Activated naive CD8-positive, alpha-beta T cell treated with anti-CD3 and anti-CD28 coated beads, Interleukin-2, amount 10 ng/mL, durations not matched to agents 7 days and 5 days (primary cell): ENCODE measurements around the gene PPP2R2C. TPM values are rescaled to one million over a fixed set of nuclear protein-coding genes. Genes with fewer than 3 reads are reported as not detected.

Experiments
- ATAC-seq: fragments of 150-1000 bp; cut with Tn5 transposase; one replicate; pipeline ENCODE4 v1.10.0; 2021; ENCODE audit warnings: low read depth, moderate library complexity
- POLR2A ChIA-PET: fragments of 350-600 bp; sonication (Branson Sonifier 250); formaldehyde crosslinking; loops from one replicate; lab custom pipeline; 2021; ENCODE audit warnings: antibody characterized with exemption; lab: Charles Lee
- DNase-seq: peaks from one replicate; pipeline ENCODE4 v3.0.0; 2021
- H3K27ac Mint-ChIP-seq: one replicate; pipeline ENCODE4 v1.8.0; 2022; ENCODE audit warnings: mild to moderate bottlenecking, mixed read lengths
- H3K27me3 Mint-ChIP-seq: one replicate; pipeline ENCODE4 v1.8.0; 2022; ENCODE audit warnings: mild to moderate bottlenecking, moderate library complexity, mixed read lengths
- H3K36me3 Mint-ChIP-seq: one replicate; pipeline ENCODE4 v1.8.0; 2021; ENCODE audit warnings: mild to moderate bottlenecking, mixed read lengths
- H3K4me1 Mint-ChIP-seq: one replicate; pipeline ENCODE4 v1.8.0; 2021; ENCODE audit warnings: mixed read lengths
- H3K4me3 Mint-ChIP-seq: one replicate; pipeline ENCODE4 v1.8.0; 2022; ENCODE audit warnings: mild to moderate bottlenecking, moderate library complexity, mixed read lengths
- H3K9me3 Mint-ChIP-seq: one replicate; pipeline ENCODE4 v1.8.0; 2021; ENCODE audit warnings: mixed read lengths
- total RNA-seq, 2 experiments: library from RNA; stranded (reverse); gene quantifications; one replicate each; pipeline ENCODE4 v1.2.3, GENCODE V29; 2021

PPP2R2C gene
- total RNA-seq, 2 experiments from 2014 or later, result not detected

DNA sequence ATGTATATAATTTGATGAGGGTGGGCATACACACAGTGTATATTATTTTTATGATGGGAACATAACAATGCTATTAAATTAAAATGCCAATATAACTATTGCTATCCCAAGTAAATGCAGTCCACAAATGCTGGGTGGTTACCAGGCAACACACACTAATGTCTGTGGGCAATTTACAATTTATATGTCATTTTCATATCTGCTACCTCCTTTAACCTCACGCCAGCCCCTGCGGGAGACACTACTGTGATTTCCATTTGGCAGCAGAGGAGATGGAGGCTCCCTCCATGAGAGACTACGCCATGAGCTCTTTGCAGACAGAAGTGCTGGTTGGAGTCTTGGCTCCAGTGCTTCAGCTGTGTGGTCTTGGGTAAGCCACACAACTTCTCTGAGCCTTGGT, 87.9 kb downstream of the PPP2R2C start:
- no peak for DNase-seq
- H3K9me3 Mint-ChIP-seq, result no peaks in the 10 kb centered on the region
- no peak overlapping the region for H3K27ac Mint-ChIP-seq
- H3K36me3 Mint-ChIP-seq, result no peaks in the 10 kb centered on the region
- POLR2A ChIA-PET, result no interaction called here
- no peaks in the 10 kb centered on the region for H3K4me1 Mint-ChIP-seq
- H3K27me3 Mint-ChIP-seq, result peaks cover 16% of the 10 kb centered on the region
- no peak for ATAC-seq
- no peak overlapping the region for H3K4me3 Mint-ChIP-seq

GRCh38 chr4:6383929-6384328, 88.5 kb downstream of the PPP2R2C start:
- POLR2A ChIA-PET, result no interaction called here
- H3K27ac Mint-ChIP-seq, result no peak overlapping the region
- no peak for ATAC-seq

GRCh38 chr4:6383009-6383404, 89.4 kb downstream of the PPP2R2C start:
- POLR2A ChIA-PET, result no interaction called here
- H3K27me3 Mint-ChIP-seq, result peaks cover 15% of the 10 kb centered on the region
- H3K9me3 Mint-ChIP-seq, result no peaks in the 10 kb centered on the region
- no peak overlapping the region for H3K4me3 Mint-ChIP-seq
- no peaks in the 10 kb centered on the region for H3K36me3 Mint-ChIP-seq
- ATAC-seq (no peak), DNase-seq (no peak)
- H3K27ac Mint-ChIP-seq, result no peak overlapping the region
- H3K4me1 Mint-ChIP-seq, result no peaks in the 10 kb centered on the region

More at GRCh38 chr4:6383929-6384328, 88.5 kb downstream of the PPP2R2C start:
- H3K4me3 Mint-ChIP-seq, result no peak overlapping the region
- H3K27me3 Mint-ChIP-seq, result peaks cover 15% of the 10 kb centered on the region
- no peak for DNase-seq
- H3K4me1 Mint-ChIP-seq, result no peaks in the 10 kb centered on the region
- H3K9me3 Mint-ChIP-seq, result no peaks in the 10 kb centered on the region
- no peaks in the 10 kb centered on the region for H3K36me3 Mint-ChIP-seq

- ATAC-seq (no peak), DNase-seq (no peak)
- H3K27me3 Mint-ChIP-seq, result peaks cover 18% of the 10 kb centered on the region
- no peaks in the 10 kb centered on the region for H3K36me3 Mint-ChIP-seq
- no peaks in the 10 kb centered on the region for H3K9me3 Mint-ChIP-seq
- no peaks in the 10 kb centered on the region for H3K4me1 Mint-ChIP-seq
- no peak overlapping the region for H3K4me3 Mint-ChIP-seq
- POLR2A ChIA-PET, result no interaction called here
- no peak overlapping the region for H3K27ac Mint-ChIP-seq
Observed at GRCh38 chr4:6381571-6382123, 90.8 kb downstream of the PPP2R2C start.

DNA sequence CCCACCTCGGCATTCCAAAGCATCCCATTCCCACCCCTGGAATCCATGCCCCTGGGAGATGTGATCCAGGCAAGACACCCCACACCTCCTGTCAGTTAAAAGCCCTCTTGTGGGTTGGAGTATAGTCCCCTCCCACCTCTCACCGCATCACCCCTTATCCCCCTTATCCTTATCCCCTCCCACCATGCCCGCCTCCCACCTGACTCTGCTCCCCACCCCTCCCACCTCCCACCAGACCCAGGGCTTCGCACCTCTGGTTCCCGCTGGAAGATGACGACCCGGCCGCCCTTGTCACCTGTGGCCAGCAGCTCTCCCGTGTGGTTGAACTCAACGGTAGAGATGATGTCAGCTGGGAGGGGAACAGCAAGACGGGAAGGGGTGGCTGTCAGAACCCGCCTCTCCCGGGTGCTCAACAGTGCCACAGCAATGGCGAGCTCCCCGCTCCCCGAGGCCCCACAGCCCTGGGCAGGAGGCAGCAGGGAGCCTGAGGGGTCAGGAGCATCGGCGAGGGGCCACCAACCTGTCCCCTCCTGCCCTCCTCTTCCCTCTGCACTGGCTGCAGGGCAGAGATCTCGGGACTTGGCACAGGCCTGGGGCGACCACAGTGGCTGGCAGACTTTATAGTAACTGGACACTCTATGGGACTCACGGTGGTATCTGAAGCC, 91.5 kb downstream of the PPP2R2C start:
- Mint-ChIP-seq H3K36me3 (no peaks in the 10 kb centered on the region), H3K27me3 (peaks cover 15% of the 10 kb centered on the region), H3K4me3 (no peak overlapping the region), H3K9me3 (no peaks in the 10 kb centered on the region), H3K4me1 (no peaks in the 10 kb centered on the region), H3K27ac (no peak overlapping the region)
- DNase-seq (no peak), ATAC-seq (no peak)
- POLR2A ChIA-PET, result no interaction called here

- Mint-ChIP-seq H3K9me3 (no peaks in the 10 kb centered on the region), H3K27ac (no peak overlapping the region), H3K36me3 (no peaks in the 10 kb centered on the region), H3K4me1 (no peaks in the 10 kb centered on the region), H3K27me3 (peaks cover 15% of the 10 kb centered on the region), H3K4me3 (no peak overlapping the region)
- ATAC-seq, result no peak
- DNase-seq, result no peak
- POLR2A ChIA-PET, result no interaction called here
Observed at GRCh38 chr4:6379767-6380745, 92.4 kb downstream of the PPP2R2C start.

GRCh38 chr4:6378493-6379445, 93.6 kb downstream of the PPP2R2C start:
- H3K4me1 Mint-ChIP-seq, result no peaks in the 10 kb centered on the region
- H3K9me3 Mint-ChIP-seq, result no peaks in the 10 kb centered on the region
- peaks cover 15% of the 10 kb centered on the region for H3K27me3 Mint-ChIP-seq
- H3K27ac Mint-ChIP-seq, result no peak overlapping the region
- DNase-seq (no peak), ATAC-seq (no peak)
- H3K36me3 Mint-ChIP-seq, result no peaks in the 10 kb centered on the region
- H3K4me3 Mint-ChIP-seq, result no peak overlapping the region
- POLR2A ChIA-PET, result no interaction called here

DNA sequence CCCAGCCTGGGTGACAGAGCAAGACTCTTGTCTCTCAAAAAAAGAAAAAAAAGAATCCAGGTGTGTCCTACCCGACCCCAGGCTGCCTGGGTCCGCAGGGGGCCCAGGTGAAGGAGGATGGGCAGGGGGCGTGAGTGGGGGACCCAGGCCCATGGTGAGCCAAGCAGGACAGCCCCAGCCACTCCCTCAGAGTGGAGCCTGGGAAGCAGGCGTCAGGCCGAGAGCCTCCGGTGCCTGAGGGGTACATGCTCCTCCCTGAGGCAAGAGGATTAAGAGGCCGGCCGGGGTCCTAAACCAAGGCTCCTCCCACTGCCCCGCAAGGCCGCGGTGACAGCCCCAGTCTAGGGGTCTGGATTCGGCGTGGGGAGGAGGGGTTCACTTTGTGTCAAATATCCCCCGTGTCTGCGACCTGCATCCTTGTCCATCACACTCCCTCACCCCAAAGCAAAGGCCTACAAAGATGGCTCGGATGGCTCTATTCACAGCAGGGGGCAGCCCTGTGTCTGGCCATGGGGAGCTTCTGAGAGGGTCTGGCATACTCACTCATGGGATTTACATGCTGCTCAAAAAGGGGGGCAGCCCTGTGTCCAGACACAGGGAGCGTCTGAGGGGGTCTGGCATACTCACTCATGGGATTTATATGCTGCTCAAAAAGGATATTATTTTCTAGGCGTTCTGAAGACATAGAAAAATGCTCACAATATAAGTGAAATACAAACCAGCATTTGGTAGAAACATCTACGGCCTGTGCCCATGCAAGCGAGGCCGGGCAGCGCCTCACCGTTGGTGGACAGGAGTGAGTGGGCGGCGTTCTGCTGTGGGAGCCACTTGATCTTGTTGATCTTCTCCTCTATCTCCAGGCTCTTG, 94.6 kb downstream of the PPP2R2C start:
- Mint-ChIP-seq H3K27me3 (peaks cover 15% of the 10 kb centered on the region), H3K27ac (no peak overlapping the region), H3K4me1 (no peaks in the 10 kb centered on the region), H3K9me3 (no peaks in the 10 kb centered on the region), H3K36me3 (no peaks in the 10 kb centered on the region), H3K4me3 (no peak overlapping the region)
- ATAC-seq (no peak), DNase-seq (no peak)
- POLR2A ChIA-PET, result no interaction called here

GRCh38 chr4:6375620-6376295, 96.7 kb downstream of the PPP2R2C start:
- ATAC-seq, result no peak
- POLR2A ChIA-PET, result no interaction called here
- no peaks in the 10 kb centered on the region for H3K9me3 Mint-ChIP-seq

DNA sequence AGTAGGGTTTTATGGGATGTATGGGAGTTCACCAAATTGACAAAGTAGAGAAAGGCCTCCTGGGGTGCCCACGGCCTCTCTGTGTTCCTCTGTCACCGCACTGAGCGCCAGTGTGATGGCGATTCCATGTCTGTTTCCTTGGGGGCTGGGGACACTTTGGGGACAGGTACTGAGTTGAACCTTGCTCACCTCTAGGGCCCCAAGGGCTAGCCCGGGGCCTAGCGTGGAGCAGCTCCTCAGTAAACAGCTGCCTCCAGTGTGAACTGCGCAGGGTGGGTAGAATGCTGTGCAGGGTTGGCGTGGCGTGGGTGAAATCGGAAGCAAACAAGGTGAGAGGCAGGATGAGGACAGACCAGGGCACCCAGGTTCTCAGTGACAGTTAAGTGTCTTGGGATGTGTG, 97.8 kb downstream of the PPP2R2C start:
- ATAC-seq (no peak), DNase-seq (no peak)
- H3K36me3 Mint-ChIP-seq, result no peaks in the 10 kb centered on the region
- H3K4me1 Mint-ChIP-seq, result no peaks in the 10 kb centered on the region
- no peaks in the 10 kb centered on the region for H3K9me3 Mint-ChIP-seq
- no peak overlapping the region for H3K4me3 Mint-ChIP-seq
- POLR2A ChIA-PET, result no interaction called here
- no peak overlapping the region for H3K27ac Mint-ChIP-seq
- peaks cover 4% of the 10 kb centered on the region for H3K27me3 Mint-ChIP-seq

More at GRCh38 chr4:6375620-6376295, 96.7 kb downstream of the PPP2R2C start:
- Mint-ChIP-seq H3K36me3 (no peaks in the 10 kb centered on the region), H3K27me3 (peaks cover 9% of the 10 kb centered on the region), H3K4me1 (no peaks in the 10 kb centered on the region), H3K4me3 (no peak overlapping the region), H3K27ac (no peak overlapping the region)
- DNase-seq, result no peak

- Mint-ChIP-seq H3K27ac (no peak overlapping the region), H3K4me1 (no peaks in the 10 kb centered on the region), H3K27me3 (peaks cover 4% of the 10 kb centered on the region), H3K9me3 (no peaks in the 10 kb centered on the region), H3K36me3 (no peaks in the 10 kb centered on the region), H3K4me3 (no peak overlapping the region)
- POLR2A ChIA-PET, result no interaction called here
- ATAC-seq (no peak), DNase-seq (no peak)
Observed at GRCh38 chr4:6373541-6374410, 98.6 kb downstream of the PPP2R2C start.
